Stimulated activated effector memory CD8-positive, alpha-beta T cell treated with anti-CD3 and anti-CD28 coated beads, Interleukin-12 subunit alpha, Interleukin-12 subunit beta, amount 100 ng/mL, for 72 hours (primary cell): ENCODE results near the gene IQGAP2.
"Not testable (repeated sequence)": the region's sequence is repeated elsewhere in the genome, so short reads cannot be mapped to it uniquely, and the experiment has no call there.

Source experiments
- ATAC-seq: fragments of 150-1000 bp; cut with Tn5 transposase; 2 replicates; pipeline ENCODE4 v1.10.0; 2021
- DNase-seq, 2 donors: peaks; one replicate each; pipeline ENCODE4 v3.0.0; 2021 to 2022; ENCODE audit warnings: low spot score in 2 of 2
- H3K27ac Mint-ChIP-seq: one replicate; pipeline ENCODE4 v1.8.0; 2022; ENCODE audit warnings: mild to moderate bottlenecking, mixed read lengths
- H3K36me3 Mint-ChIP-seq: one replicate; pipeline ENCODE4 v1.8.0; 2022; ENCODE audit warnings: mild to moderate bottlenecking, mixed read lengths
- H3K4me1 Mint-ChIP-seq: one replicate; pipeline ENCODE4 v1.8.0; 2022; ENCODE audit warnings: mixed read lengths
- H3K4me3 Mint-ChIP-seq: one replicate; pipeline ENCODE4 v1.8.0; 2022; ENCODE audit warnings: mild to moderate bottlenecking, mixed read lengths
- H3K9me3 Mint-ChIP-seq: one replicate; pipeline ENCODE4 v1.8.0; 2022; ENCODE audit warnings: mixed read lengths

IQGAP2 gene

DNA sequence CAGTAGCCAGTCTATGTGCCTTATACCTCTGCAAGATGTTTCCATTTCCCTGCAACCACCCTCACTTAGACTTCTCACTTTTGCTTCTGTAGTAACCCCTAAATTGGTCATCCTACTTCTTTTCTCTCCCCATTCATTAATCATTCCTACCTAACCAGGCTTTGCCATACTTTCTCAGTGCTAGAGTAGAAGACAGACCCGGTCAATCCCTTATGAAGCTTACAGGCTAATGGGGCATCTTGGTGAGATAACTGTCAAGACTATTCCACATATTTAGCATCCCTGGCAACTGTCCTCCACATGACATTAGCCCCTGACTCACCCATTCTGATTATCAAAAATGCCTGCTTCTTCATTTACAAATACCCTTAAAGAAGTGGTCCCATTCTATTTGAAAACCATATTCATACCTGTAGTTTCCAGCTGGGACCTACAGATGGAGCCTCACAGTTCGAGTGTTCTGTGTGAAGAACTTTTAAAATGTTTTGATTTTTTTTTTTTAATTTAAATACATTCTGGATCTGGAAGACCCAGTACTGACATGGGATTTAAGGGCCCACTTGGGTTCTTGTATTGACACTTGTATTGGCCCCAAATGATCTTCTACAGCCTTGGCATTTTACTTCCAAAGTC, 199.1 kb downstream of the IQGAP2 start:
- peaks cover 97% of the 10 kb centered on the region for H3K36me3 Mint-ChIP-seq
- peak overlapping the region; percentile 14 for H3K27ac Mint-ChIP-seq
- no peaks in the 10 kb centered on the region for H3K9me3 Mint-ChIP-seq
- no peak overlapping the region for H3K4me3 Mint-ChIP-seq
- H3K4me1 Mint-ChIP-seq = peaks cover 34% of the 10 kb centered on the region
- ATAC-seq (no peak), DNase-seq (no peak)

DNA sequence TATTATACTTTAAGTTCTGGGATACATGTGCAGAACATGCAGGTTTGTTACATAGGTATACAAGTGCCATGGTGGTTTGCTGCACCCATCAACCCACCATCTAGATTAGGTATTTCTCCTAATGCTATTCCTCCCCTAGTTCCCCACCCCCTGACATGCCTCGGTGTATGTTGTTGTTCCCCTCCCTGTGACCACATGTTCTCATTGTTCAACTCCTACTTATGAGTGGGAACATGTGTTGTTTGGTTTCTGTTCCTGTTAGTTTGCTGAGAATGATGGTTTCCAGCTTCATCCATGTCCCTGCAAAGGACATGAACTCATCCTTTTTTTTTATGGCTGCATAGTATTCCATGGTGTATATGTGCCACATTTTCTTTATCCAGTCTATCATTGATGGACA, 200.9 kb downstream of the IQGAP2 start:
- ATAC-seq, DNase-seq, H3K27ac Mint-ChIP-seq, H3K9me3 Mint-ChIP-seq, H3K4me3 Mint-ChIP-seq: not testable (repeated sequence)
- H3K4me1 Mint-ChIP-seq = peaks cover 48% of the 10 kb centered on the region
- H3K36me3 Mint-ChIP-seq = peaks cover 96% of the 10 kb centered on the region

DNA sequence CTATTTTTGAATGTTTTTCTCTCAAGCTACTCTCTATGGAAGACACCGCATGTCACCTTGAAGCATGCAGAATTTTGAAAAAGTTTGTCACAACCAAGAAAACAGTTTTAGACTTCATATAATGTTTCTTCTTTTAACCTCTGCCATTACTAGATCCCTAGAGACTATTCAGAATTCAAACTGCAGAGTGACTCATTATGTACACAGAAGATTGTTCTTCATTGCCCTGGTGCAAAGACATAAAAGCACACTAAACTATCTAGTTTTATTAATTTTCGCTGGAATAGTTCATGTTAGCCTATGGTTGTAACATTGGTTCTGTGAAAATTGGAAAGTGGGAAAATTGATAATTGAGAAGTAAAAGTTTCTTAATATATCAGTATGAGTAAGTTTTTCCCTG, 201.8 kb downstream of the IQGAP2 start:
- no peaks in the 10 kb centered on the region for H3K9me3 Mint-ChIP-seq
- H3K27ac Mint-ChIP-seq = peak overlapping the region; percentile 12
- DNase-seq = no peak
- ATAC-seq = no peak
- H3K4me1 Mint-ChIP-seq = peaks cover 49% of the 10 kb centered on the region
- peaks cover 95% of the 10 kb centered on the region for H3K36me3 Mint-ChIP-seq
- no peak overlapping the region for H3K4me3 Mint-ChIP-seq

DNA sequence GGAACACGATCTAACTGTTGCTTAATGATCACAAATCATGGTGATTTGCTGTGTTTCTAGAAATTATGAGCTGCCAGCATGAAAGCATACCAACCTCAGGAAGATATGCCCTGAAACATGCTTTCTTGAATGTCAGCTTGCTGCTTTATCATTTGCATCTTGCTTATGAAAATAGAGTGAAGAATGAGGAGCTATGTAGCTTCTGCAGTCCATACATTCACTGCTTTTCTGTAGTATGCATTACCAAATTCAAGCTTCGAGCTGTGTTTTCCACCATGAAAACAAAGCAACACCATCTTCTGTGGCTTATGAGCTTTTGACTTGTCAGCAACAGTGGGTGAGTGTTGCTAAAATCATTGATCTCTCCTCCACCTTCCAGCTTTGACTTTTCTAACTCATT, 203.6 kb downstream of the IQGAP2 start:
- DNase-seq (no peak), ATAC-seq (no peak)
- H3K4me3 Mint-ChIP-seq = peak overlapping the region; percentile 55
- H3K4me1 Mint-ChIP-seq = peaks cover 49% of the 10 kb centered on the region
- H3K36me3 Mint-ChIP-seq = peaks cover 94% of the 10 kb centered on the region
- no peaks in the 10 kb centered on the region for H3K9me3 Mint-ChIP-seq
- H3K27ac Mint-ChIP-seq = peak overlapping the region; percentile 89

DNA sequence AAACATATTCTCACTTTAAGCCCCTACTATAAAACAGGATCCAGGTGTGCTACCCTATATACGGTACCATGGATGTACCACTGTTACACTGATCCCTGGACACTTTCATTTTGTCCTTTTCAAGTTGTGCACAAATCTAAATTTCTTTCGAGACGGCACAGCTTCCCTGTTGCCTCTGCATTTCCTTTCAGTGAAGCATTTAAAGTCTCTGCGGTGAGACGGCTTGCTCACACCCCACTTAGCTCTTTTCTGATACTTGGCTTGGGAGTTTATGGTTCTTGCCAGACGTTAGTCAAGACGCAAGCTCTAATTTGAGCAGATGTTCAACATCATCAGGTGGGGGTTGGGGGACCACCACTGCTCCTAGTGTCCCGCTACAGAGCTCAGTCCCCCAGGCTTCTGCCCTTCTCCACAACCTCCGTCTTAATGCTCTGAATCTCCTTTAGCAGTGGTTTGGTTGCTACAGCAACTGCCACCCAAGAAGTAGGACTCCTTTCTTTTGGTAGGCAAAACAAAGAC, 204.3 kb downstream of the IQGAP2 start:
- Mint-ChIP-seq H3K4me3 (peak overlapping the region; percentile 55), H3K4me1 (peaks cover 42% of the 10 kb centered on the region), H3K36me3 (peaks cover 94% of the 10 kb centered on the region), H3K27ac (peak overlapping the region; percentile 89), H3K9me3 (no peaks in the 10 kb centered on the region)
- DNase-seq (no peak), ATAC-seq (peak; percentile 57)

DNA sequence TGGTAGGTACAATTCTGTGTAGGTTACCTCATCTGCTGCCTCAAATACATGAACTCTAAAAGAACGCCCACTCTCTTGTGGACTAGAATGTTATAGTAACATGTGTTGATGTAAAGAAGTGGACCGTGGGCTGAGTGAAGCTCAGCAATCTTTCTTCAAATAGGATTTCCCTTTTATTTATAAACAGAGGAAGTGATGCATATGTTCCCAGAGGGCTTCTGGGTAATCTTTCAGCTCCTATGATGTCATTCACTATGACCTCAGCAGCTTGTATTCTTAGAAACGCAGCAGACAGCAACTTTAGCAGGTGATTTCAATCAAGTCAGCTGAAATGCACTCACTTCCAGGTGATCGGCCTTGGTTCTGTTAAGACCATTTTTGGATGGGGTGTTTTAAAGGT, 205.7 kb downstream of the IQGAP2 start:
- peaks cover 91% of the 10 kb centered on the region for H3K36me3 Mint-ChIP-seq
- no peak for DNase-seq
- peaks cover 30% of the 10 kb centered on the region for H3K4me1 Mint-ChIP-seq
- H3K27ac Mint-ChIP-seq = peak overlapping the region; percentile 89
- no peaks in the 10 kb centered on the region for H3K9me3 Mint-ChIP-seq
- peak; percentile 86 for ATAC-seq
- peak overlapping the region; percentile 37 for H3K4me3 Mint-ChIP-seq

DNA sequence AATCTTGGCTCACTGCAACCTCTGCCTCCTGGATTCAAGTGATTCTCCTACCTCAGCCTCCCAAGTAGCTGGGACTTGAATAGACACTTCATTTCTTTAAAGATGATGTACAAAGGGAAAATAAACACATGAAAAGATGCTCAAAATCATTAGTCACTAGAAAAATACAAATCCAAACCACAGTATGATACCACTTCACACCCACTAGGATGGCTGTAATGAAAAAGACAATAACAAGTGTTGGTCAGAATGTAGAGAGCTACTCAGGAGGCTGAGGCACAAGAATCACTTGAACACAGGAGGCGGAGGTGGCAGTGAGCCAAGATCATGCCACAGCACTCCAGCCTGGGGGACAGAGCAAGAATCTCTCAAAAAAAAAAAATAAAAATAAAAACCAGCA, 207.1 kb downstream of the IQGAP2 start:
- Mint-ChIP-seq H3K4me3 (no peak overlapping the region), H3K36me3 (peaks cover 87% of the 10 kb centered on the region), H3K27ac (peak overlapping the region; percentile 20), H3K9me3 (no peaks in the 10 kb centered on the region), H3K4me1 (peaks cover 21% of the 10 kb centered on the region)
- ATAC-seq (peak; percentile 70), DNase-seq (no peak)

DNA sequence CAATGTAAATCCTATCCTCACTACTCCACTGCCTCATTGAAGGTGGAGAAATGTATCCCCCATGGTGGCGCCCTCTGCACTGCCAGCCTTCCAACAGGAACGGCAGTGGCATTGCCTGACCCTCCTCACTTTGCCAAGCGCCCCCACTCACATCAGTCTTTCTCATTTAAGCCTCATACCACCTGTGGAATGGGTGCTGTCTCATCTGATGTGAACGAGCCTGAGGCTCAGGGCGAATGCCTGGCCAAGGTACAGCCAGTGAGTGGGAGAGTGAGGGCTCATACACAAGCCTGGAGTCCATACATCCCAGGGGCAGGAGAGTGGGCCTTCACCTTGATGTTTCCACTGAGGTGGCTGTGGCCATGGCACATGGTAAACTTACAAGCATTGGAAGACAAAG, 209.9 kb downstream of the IQGAP2 start:
- H3K36me3 Mint-ChIP-seq = peaks cover 70% of the 10 kb centered on the region
- H3K27ac Mint-ChIP-seq = no peak overlapping the region
- no peaks in the 10 kb centered on the region for H3K9me3 Mint-ChIP-seq
- H3K4me1 Mint-ChIP-seq = peaks cover 8% of the 10 kb centered on the region
- DNase-seq = no peak
- H3K4me3 Mint-ChIP-seq = no peak overlapping the region
- no peak for ATAC-seq

DNA sequence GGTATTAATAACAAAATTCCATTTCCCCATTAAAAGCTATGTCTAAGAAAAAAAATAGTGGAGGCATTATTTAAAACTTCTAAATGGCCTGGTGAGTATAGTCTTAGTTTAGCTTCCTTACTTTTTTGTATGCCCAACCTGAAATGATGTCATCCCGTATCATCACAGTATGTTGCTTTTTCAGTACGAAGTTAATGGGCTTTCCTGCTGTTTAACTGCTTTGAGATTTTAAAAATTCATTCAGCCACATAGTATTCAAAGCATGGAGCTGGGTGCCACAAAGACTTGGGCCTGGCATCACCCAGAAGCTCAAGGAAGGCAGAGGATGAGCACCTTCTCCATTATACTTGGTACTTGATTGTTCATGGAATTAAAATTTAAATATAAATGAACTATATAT, 212.7 kb downstream of the IQGAP2 start:
- Mint-ChIP-seq H3K9me3 (no peaks in the 10 kb centered on the region), H3K4me1 (peaks cover 7% of the 10 kb centered on the region), H3K27ac (no peak overlapping the region), H3K36me3 (peaks cover 46% of the 10 kb centered on the region), H3K4me3 (no peak overlapping the region)
- DNase-seq (no peak), ATAC-seq (no peak)

DNA sequence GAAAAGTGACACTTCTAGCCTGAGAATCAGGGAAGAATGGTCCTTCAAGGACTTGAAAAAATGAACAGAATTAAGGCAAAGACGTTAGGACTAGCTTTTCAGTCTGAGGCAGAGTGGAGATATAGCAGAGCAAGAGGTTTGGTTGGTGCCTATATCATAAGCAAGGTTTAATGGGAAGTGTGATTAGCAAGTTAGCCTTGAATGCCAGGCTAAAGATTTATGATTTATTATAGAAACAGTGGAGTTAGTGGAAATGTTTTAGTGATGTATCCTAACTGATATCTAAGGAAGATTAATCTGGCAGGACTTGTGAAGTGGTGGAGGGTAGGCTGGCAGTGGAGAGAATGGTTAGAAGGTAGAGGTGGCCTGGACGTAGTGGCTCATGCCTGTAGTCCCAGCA, 213.1 kb downstream of the IQGAP2 start:
- no peaks in the 10 kb centered on the region for H3K9me3 Mint-ChIP-seq
- H3K36me3 Mint-ChIP-seq = peaks cover 42% of the 10 kb centered on the region
- H3K4me1 Mint-ChIP-seq = peaks cover 7% of the 10 kb centered on the region
- no peak overlapping the region for H3K4me3 Mint-ChIP-seq
- H3K27ac Mint-ChIP-seq = no peak overlapping the region
- DNase-seq = no peak
- no peak for ATAC-seq

DNA sequence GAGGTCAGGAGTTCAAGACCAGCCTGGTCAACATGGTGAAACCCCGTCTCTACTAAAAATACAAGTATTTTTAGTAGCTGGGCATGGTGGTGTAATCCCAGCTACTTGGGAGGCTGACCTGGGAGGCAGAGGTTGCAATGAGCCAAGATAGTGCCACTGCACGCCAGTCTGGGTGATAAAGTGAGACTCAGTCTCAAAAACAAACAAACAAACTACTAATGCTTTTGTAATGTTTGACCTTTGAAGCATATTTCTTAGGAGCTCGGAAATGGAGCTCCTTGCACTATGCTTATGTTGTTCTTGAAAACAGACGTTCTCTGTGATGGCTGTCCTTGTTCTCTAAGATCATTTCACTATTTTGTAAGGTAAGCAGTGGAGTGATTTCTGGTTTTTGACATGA, 214.1 kb downstream of the IQGAP2 start:
- H3K27ac Mint-ChIP-seq = no peak overlapping the region
- peaks cover 12% of the 10 kb centered on the region for H3K4me1 Mint-ChIP-seq
- H3K9me3 Mint-ChIP-seq = no peaks in the 10 kb centered on the region
- no peak overlapping the region for H3K4me3 Mint-ChIP-seq
- no peak for ATAC-seq
- H3K36me3 Mint-ChIP-seq = peaks cover 38% of the 10 kb centered on the region
- no peak for DNase-seq

DNA sequence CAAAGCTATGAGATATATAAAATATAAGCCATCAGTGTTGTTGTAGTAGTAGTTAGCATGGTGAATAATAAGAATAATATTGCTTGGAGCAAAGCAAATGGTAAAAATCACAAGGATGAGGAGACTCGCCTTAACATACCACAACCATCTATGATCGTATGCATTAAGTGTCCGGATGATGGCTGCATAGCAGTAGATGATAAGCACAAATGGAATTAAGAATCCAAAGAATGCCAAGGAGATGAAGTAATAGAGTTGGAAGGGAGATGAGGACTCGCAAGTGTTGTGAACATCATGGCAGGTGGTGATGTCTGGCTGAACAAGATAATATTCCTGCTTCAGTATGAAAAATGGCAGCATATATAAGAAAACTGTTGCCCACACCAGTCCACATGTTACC, 214.6 kb downstream of the IQGAP2 start:
- H3K9me3 Mint-ChIP-seq = no peaks in the 10 kb centered on the region
- H3K36me3 Mint-ChIP-seq = peaks cover 37% of the 10 kb centered on the region
- no peak overlapping the region for H3K4me3 Mint-ChIP-seq
- ATAC-seq = no peak
- H3K4me1 Mint-ChIP-seq = peaks cover 15% of the 10 kb centered on the region
- no peak overlapping the region for H3K27ac Mint-ChIP-seq
- DNase-seq = no peak

DNA sequence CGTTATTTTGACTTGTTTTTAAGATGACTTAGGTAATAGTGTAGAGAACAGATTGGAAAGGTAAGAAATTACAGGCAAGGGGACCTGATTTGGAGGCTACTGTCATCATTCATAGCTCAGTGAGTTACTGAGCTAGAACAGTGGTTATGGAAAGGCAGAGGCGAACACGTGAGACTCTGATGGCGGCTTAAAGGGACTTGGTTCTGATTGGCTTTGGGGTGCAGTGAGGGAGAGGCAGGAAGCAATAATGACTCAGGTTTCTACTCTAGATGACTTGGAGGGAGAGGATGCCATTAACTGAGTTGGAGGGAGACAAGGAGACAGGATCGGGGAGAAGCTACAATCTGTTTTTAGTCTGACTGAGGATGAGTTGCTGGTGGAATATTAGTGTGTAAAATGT, 217.1 kb downstream of the IQGAP2 start:
- DNase-seq (no peak), ATAC-seq (no peak)
- H3K27ac Mint-ChIP-seq = no peak overlapping the region
- H3K4me3 Mint-ChIP-seq = no peak overlapping the region
- peaks cover 18% of the 10 kb centered on the region for H3K36me3 Mint-ChIP-seq
- no peaks in the 10 kb centered on the region for H3K9me3 Mint-ChIP-seq
- peaks cover 17% of the 10 kb centered on the region for H3K4me1 Mint-ChIP-seq

DNA sequence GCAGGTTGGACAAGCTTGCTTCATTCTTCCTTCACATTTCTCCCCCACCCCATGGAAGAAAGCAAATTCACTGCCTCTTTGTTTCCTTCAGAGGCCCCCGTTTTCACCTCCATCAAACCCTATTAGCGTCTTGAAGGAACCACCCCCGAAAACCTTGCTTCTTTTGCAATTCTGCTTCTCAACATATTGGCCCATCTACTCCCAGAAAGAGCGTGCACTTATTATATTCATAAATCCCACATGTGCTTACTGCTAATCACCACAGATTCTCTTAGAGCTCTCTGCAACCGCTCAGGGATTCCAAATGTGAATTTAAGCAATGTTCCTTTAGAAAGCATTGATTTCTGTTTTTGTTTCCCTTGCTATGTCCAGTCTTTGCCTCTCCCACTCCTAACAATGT, 219.0 kb downstream of the IQGAP2 start:
- no peak for ATAC-seq
- Mint-ChIP-seq H3K4me1 (peaks cover 36% of the 10 kb centered on the region), H3K9me3 (no peaks in the 10 kb centered on the region), H3K4me3 (no peak overlapping the region), H3K27ac (peak overlapping the region; percentile 53), H3K36me3 (peaks cover 17% of the 10 kb centered on the region)
- no peak for DNase-seq

DNA sequence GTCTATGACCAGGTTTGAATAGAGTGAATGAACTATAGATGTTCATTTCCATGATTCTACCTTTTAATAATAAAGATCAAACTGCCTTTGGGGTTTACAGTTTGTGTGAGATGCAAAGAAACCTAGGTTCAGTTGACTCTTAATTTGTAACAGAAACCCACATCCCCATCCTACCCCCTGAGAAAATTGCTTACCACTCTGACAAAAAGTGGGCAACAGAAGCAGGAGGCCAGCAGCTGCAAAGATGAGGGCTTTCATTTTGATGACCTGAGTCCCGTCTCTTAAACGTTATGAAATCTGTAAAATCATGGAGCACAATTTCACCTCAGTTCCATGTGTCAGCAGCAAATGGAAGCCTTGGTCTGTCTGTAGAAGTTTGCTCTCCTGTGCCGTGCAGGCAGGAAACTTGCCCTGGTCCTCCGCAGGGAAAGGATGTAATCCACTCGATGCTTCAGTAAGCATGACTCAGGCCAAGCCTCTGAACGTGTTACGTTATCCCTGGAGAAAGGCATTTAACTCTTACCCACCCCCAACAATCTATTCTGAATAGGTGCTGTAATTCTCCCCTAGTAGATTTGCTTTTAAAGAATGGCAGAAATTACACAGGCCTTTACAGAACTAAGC, 220.0 kb downstream of the IQGAP2 start, which contains the start of gene F2RL2:
Gene F2RL2, minus strand, starts transcription at position 431 of the 624 bp plus-strand sequence. Its CDS starts 173 bp downstream, at position 258.
- H3K4me3 Mint-ChIP-seq = no peak within 1 kb of the TSS
- DNase-seq (no peak), ATAC-seq (no peak)

More for the DNA sequence above, 220.0 kb downstream of the IQGAP2 start, which contains the start of gene F2RL2:
- Mint-ChIP-seq H3K4me1 (peaks cover 39% of the 10 kb centered on the region), H3K36me3 (peaks cover 27% of the 10 kb centered on the region), H3K9me3 (no peaks in the 10 kb centered on the region), H3K27ac (peak within 1 kb of the TSS; percentile 53)
